Parathyroid adenoma (tissue), 2 donors: ENCODE results near the gene LTC4S.
"Not testable (repeated sequence)": the region's sequence is repeated elsewhere in the genome, so short reads cannot be mapped to it uniquely, and the experiment has no call there.

Source experiments
- H2AFZ ChIP-seq: fragments of 300-600 bp; sonication (generic); one replicate; pipeline ENCODE4 v1.7.0; 2017; ENCODE audit warnings: antibody characterized with exemption, mild to moderate bottlenecking
- H3K27ac ChIP-seq: fragments of 300-600 bp; sonication (generic); one replicate; pipeline ENCODE4 v1.7.0; 2017
- H3K27me3 ChIP-seq: fragments of 300-600 bp; sonication (generic); one replicate; pipeline ENCODE4 v1.7.0; 2017; ENCODE audit warnings: low read length; ENCODE audit not compliant: control insufficient read depth, insufficient read depth
- H3K36me3 ChIP-seq: fragments of 300-600 bp; sonication (generic); one replicate; pipeline ENCODE4 v1.7.0; 2017; ENCODE audit warnings: low read length; ENCODE audit not compliant: control insufficient read depth, insufficient read depth
- H3K4me1 ChIP-seq: fragments of 300-600 bp; sonication (generic); one replicate; pipeline ENCODE4 v1.7.0; 2017; ENCODE audit warnings: control low read depth
- H3K4me2 ChIP-seq: fragments of 300-600 bp; sonication (generic); one replicate; pipeline ENCODE4 v1.7.0; 2017; ENCODE audit warnings: low read length
- H3K4me3 ChIP-seq: fragments of 300-600 bp; sonication (generic); one replicate; pipeline ENCODE4 v1.7.0; 2017; ENCODE audit warnings: low read depth, low read length
- H3K79me2 ChIP-seq: fragments of 300-600 bp; sonication (generic); one replicate; pipeline ENCODE4 v1.7.0; 2017; ENCODE audit warnings: control low read depth
- H3K9ac ChIP-seq: fragments of 300-600 bp; sonication (generic); one replicate; pipeline ENCODE4 v1.7.0; 2017; ENCODE audit warnings: mild to moderate bottlenecking
- H3K9me3 ChIP-seq: fragments of 300-600 bp; sonication (generic); one replicate; pipeline ENCODE4 v1.7.0; 2017; ENCODE audit warnings: low read length; ENCODE audit not compliant: control insufficient read depth
- TF ChIP-seq, protein P1 (sequence below): fragments of 300-600 bp; sonication (generic); IDR thresholded peaks from one replicate; pipeline ENCODE4 v1.7.0; 2017; ENCODE audit warnings: antibody characterized with exemption, mild to moderate bottlenecking
- donor health status: primary hyperparathyroidism.

LTC4S gene

DNA sequence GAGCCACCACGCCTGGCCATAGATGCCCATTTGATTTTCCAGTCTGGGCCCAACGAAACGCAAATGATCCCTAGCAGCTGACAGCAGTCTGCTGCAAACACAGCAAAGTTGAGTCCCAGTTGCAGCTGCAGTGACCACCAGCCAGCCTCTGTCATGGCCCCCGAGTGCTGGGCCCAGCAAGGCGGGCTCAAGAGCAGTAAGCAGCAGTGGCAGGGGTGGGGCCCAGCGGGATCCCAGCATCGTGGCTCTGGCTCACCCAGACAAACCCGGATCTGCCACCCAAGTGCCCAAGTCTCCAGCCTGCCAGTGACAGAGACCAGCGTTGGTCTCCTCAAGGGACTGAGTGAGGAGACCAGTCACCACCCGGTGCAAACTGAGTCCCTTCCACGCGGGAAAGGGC, 6.9 kb upstream of the LTC4S start:
- H3K79me2 ChIP-seq, result no peaks in the 10 kb centered on the region
- H3K27ac ChIP-seq, result no peak overlapping the region
- H2AFZ ChIP-seq, result no peak overlapping the region
- H3K4me2 ChIP-seq, result no peak overlapping the region
- H3K9ac ChIP-seq, result no peak overlapping the region
- no peaks in the 10 kb centered on the region for H3K27me3 ChIP-seq
- TF ChIP-seq, protein P1, sequence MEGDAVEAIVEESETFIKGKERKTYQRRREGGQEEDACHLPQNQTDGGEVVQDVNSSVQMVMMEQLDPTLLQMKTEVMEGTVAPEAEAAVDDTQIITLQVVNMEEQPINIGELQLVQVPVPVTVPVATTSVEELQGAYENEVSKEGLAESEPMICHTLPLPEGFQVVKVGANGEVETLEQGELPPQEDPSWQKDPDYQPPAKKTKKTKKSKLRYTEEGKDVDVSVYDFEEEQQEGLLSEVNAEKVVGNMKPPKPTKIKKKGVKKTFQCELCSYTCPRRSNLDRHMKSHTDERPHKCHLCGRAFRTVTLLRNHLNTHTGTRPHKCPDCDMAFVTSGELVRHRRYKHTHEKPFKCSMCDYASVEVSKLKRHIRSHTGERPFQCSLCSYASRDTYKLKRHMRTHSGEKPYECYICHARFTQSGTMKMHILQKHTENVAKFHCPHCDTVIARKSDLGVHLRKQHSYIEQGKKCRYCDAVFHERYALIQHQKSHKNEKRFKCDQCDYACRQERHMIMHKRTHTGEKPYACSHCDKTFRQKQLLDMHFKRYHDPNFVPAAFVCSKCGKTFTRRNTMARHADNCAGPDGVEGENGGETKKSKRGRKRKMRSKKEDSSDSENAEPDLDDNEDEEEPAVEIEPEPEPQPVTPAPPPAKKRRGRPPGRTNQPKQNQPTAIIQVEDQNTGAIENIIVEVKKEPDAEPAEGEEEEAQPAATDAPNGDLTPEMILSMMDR, result no peak
- no peaks in the 10 kb centered on the region for H3K36me3 ChIP-seq
- H3K4me3 ChIP-seq, result no peak overlapping the region
- H3K9me3 ChIP-seq, result no peaks in the 10 kb centered on the region
- H3K4me1 ChIP-seq, result no peaks in the 10 kb centered on the region

- Histone ChIP-seq H3K27me3 (no peaks in the 10 kb centered on the region), H3K79me2 (no peaks in the 10 kb centered on the region), H3K9ac (no peak overlapping the region), H3K4me1 (no peaks in the 10 kb centered on the region), H3K4me3 (no peak overlapping the region), H3K9me3 (no peaks in the 10 kb centered on the region), H2AFZ (no peak overlapping the region), H3K36me3 (no peaks in the 10 kb centered on the region), H3K4me2 (no peak overlapping the region), H3K27ac (no peak overlapping the region)
- TF ChIP-seq, protein P1, result no peak
Measured at GRCh38 chr5:179788193-179788854, 5.5 kb upstream of the LTC4S start.

GRCh38 chr5:179789278-179789677, 4.5 kb upstream of the LTC4S start:
- H3K4me3 ChIP-seq, H3K27me3 ChIP-seq, H3K27ac ChIP-seq, H3K4me1 ChIP-seq, H3K4me2 ChIP-seq, H3K36me3 ChIP-seq, H3K9me3 ChIP-seq, H3K9ac ChIP-seq, H3K79me2 ChIP-seq, H2AFZ ChIP-seq: not testable (repeated sequence)

DNA sequence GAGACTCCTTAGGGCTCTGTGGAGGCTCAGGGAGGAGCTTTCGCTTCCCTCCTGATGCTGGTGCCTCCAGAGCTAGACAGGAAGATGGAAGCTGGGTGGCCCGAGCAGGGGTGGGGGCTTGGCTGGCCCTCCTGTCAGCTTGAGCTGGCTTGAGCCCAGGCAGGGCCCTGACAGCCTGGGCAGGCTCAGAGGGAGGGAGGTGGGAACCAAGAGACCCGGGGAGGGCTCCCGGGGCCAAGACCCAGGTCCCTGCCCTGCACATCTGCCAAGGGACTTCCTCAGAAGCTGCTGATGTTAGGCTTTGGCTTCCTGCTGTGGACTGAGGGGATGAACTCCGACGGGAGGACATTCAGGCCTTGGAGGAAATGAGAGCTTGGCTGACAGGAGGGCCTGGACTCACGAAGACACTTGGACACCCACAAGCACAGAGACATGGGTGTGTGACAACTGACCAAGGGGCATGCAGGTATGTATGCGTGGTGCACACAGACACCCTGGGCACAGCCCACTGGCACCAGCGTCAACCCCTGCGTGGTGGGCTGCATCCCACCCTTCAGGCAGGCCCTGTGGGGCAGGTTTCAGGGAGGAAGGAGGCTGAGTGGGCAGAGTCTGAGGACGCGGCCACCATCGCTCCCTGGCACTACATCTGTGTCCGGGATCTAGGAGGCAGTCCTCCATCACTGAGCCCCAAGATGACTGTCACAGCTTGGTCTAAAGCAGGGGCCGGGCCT, 1.7 kb upstream of the LTC4S start:
- Histone ChIP-seq H3K4me3 (no peak overlapping the region), H3K9ac (no peak overlapping the region), H3K4me1 (no peaks in the 10 kb centered on the region), H2AFZ (no peak overlapping the region), H3K9me3 (no peaks in the 10 kb centered on the region), H3K27ac (peak overlapping the region; percentile 16), H3K79me2 (no peaks in the 10 kb centered on the region), H3K36me3 (no peaks in the 10 kb centered on the region), H3K4me2 (no peak overlapping the region), H3K27me3 (no peaks in the 10 kb centered on the region)
- TF ChIP-seq, protein P1, result no peak

- Histone ChIP-seq H2AFZ (no peak overlapping the region), H3K9ac (no peak overlapping the region), H3K36me3 (no peaks in the 10 kb centered on the region), H3K79me2 (no peaks in the 10 kb centered on the region), H3K27ac (peak overlapping the region; percentile 54), H3K4me3 (no peak overlapping the region), H3K9me3 (no peaks in the 10 kb centered on the region), H3K27me3 (no peaks in the 10 kb centered on the region), H3K4me2 (no peak overlapping the region), H3K4me1 (no peaks in the 10 kb centered on the region)
- TF ChIP-seq, protein P1, result no peak
Measured at GRCh38 chr5:179792612-179793467, 946 bp upstream of the LTC4S start.
